Effector CD4-positive, alpha-beta T cell (primary cell): ENCODE results near the gene IL1A.
A peak's percentile ranks its signal among the peaks of the same experiment; 100 is the strongest.

Experiments used
- DNase-seq: peaks from one replicate; pipeline ENCODE4 v3.0.0-alpha.2; 2020

Gene IL1A

DNA sequence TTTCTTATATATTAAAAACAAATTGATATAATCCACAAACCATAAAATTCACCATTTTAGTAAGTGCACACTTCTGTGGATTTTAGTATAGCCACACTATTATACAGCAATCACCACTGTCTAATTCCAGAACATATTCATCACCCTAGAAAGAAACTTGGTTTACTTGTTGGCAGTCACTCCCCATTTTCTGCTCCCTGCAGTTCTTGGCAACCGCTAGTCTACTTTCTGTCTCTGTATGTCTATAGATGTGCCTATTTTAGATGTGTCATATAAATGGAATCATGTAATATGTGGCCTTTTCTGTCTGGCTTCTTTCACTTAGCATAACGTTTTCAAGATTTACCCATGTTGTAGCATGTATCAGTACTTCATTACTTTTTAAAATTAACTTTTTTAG lies 25.6 kb downstream of the IL1A start:
- DNase-seq: no peak

DNA sequence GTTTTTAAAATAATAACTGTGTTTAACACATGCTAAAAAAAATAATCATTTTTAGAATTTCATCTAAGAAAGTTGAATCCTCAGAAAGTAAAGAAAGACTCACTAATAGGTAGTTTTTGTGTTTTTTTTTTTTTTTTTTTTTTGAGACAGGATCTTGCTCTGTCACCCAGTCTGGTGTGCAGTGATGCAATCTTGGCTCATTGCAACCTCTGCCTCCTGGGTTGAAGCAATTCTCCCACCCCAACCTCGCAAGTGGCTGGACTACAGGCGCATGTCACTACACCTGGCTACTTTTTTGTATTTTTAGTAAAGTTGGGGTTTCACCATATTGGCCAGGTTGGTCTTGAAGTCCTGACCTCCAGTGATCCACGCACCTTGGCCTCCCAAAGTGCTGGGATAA lies 27.0 kb downstream of the IL1A start:
- DNase-seq: no peak

DNA sequence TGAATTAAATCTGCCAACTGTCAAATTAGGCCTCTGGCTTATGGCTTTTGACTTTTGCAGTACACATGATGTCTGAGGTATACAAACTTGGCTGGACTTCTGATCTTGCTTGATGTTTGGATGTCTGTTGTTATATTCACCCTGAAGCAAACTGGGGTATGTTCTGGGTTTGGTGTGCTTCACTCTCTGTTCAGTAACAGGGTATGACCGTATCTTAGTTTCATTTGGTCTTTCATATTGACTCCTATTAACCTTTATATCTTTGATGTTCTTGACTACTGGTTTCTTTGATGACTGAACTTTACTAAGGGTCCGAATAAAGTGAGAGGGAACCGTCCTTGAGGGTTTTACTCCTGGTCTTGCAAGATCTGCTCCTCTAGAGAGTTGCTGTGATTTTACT lies 28.1 kb downstream of the IL1A start:
- DNase-seq: no peak

DNA sequence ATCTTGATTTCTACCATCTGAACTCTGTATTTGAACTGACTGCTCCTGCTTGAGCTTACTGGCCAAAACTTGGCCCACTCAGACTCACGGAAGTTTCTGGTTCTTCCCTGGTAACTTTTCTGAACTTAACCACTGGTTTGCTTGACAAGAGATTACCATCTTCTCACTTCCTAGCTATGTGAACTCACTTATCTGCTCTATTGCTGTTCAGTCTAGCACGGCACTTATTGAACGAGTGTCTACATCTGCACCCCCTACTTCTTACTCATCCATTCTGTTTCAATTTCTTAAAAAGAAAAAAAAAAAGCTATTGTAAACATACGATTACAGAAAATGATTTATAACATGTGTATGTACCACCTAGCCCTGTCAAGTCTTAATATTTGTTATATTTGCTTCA lies 28.8 kb downstream of the IL1A start:
- no peak for DNase-seq

DNA sequence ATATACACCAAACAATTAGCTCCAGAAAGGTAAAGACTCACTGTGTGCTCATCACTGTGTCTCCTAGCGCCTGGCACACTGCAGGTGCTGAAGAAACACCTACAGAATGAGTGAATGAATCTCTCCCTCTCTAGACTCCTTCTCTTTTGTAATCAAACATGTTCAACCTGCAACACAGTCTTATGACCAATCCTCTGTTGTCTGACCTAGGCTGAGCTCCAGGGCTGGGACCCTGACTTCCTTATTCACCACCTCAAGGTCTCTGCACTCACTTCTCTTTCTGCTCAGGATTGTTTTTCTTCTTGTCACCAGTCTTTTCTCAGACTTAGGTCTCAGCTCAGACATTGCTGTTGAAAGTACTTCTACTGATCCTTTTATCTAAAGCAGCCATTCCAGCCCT lies 29.7 kb downstream of the IL1A start:
- no peak for DNase-seq

DNA sequence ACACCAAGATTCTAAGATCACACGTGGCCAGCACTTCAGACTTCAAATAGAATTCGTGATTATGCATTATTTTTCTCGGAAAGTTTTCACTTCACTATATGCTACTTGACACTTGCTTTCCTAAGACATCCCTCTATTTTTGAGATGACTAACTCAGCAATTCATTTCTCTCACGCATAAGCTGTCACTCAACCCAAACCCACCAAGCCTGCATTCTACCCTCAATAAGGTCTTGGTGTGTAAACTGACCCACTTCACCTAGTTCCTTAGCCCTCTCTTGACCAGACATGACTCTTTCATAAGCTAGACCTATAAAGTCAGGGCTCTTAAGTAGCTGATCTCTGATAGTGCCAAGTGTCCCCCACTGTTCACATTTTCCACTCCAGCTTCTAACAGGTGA lies 31.6 kb downstream of the IL1A start:
- DNase-seq: no peak

DNA sequence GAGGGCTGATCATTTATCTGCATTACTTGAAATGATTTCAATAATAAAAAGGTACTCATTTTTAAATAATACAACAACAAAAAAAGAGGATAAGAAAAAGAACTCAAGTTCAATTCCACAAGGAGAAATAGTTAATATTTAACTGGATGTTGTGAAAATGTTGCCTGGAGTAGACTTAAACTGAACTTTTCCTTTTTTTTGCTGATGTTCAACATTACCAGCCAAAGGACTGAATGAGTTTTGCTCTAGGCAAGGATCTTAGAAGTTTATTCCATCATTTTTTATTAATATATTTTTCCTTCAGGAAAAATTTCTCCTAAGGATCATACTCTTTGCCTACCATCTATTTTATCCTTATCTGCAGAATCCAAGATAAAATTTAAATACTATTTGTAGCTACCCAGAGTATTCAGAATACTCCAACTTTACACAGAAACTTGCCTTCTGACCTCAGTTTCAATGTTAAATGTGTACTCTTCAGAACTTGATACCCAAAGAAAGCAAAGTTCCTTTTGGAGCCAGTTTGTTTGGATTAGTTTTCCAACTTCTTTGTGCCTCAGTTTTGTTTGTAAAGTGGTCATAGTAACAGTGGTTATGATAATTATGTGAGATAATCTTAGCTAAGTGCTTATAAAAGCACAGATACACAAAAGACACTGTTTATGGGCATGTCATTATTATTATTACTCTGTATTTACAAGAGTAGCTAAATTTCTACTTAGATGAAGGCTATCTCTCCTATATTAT lies 32.7 kb downstream of the IL1A start:
- no peak for DNase-seq

DNA sequence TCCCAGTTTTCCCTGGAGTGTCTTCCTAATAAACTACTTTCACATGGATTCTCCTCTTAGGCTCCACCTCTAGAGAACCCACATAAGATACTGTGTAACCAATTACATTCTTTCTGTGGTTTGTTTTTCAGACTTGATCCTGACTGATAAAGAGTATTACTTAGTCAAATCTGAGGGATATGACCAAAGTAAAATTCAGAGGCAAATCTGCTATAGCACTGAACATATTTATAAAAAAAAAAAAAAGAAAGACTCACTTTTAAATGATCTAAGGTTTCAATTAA lies 33.8 kb downstream of the IL1A start:
- no peak for DNase-seq

DNA sequence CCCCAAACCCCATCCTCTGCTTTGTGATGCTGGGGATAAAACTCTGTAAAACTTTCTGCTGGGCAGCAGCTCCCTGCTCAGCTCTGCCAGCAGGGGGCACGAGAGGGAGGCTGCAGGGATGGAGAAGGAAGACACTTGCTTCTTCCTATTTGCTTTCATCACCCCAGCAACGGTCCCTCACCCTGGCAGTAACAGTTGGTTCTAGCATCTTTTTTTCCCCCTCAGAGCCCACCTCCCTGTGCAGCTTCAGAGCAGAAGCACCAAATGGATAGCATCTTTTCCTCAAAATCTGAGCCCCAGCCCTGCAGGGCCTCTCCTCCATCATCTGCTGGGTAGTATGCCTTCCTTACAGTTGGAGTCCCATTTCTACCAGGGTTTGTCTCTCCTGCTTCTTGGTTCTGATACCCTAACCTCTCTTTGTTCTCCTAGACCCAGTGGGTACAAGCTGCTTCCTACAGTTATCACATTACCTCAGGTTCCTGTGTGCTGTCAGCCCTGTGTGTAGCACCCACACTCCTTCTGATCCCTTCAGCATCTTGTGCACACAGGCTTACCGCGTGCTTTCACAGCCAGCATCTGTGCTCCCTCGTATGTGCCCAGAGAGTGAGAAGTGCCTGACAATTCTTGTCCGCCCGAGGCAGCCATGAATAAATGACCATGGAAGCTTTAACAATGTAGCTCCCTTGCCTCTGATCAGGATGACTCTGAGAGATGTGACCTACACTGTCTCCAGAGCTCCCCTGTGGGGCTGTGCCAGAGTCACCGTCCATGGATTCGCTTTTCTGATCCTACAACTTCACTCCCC lies 34.3 kb downstream of the IL1A start:
- DNase-seq: peak; percentile 77

DNA sequence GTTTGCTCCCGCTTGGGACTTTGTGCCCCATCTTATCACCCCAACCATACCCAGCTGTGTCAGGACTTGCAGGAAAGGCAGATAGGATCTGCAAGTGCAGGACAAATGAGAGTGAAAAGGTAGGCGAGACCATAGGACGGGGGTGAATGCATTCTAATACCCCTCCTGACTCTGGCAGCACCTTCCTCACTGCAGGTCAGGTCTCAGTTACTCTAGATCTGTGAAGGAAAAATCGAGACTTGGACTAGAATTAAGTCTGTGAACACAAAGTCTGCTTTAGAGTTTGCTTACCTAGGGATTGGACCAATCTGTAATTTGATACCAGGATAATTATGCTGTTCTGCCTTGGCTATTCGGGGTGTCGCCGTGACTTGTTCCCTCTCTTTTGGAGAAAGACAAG lies 43.8 kb downstream of the IL1A start:
- no peak for DNase-seq

DNA sequence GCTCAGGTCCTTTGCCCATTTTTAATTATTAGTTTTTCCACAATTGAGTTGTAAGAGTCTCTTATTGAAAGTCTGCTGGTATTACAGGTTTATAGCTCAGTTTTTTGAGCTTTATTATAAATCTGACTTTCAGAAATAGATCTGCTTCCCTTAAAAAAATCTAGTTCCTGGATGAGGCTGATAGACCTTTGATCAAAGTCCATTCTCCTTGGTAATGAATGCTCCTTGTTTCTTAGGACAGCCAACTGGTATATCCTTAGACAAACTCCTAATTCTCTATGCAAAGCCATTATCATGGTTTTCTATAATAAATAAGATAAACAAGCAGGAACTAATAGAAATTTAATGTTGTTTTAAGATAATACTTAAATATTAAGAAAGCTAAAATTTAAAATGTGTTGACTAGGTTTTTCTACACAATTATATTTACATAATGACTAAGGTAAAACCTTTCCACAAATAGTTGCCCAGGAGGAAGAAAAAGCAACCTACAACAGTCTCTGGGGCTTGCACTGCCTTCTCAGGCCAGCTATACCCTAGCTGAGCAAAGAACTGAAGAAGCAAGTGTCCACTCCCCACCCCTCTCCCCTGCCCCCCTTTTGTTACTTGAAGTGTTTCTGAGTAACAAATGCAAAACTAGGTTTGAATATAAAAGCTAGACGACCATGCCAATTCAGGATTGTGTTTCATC lies 46.6 kb downstream of the IL1A start:
- no peak for DNase-seq

DNA sequence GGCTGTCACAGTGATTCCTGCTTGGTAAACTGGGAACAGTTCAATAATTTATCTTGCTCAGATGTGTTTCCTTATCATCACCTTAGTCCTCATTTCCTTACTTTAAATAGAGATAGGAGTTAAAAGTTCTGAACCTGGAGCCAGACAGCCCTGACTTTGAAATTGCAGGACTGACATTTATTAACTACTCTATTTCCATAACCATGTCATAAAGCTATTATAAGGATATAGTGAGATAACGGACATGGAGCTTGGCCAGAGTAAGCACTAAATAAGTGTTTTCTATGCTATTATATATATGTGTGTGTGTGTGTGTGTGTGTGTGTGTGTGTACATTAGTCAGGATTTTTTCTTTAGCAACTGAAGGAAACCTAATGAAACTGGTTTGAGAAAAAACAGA lies 50.4 kb downstream of the IL1A start:
- no peak for DNase-seq

DNA sequence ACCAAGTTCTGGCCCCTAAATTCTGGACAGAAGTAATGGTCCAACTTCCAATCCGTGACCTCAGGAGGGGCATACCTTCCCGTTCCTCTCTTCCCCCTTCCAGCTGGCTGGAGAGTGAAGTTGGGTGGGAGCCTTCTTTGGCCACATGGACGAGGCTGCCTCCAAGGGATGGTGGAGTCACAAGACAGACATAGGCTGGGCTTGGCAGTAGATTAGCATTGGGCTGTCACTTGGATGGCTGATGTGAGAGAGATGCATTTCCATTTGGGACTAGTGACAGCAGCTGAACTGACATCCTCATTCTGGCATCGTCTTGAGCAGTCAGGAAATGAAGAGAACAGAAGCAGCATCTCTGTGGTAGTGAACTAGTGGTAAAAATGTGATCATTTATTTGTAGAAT lies 50.8 kb downstream of the IL1A start:
- no peak for DNase-seq

DNA sequence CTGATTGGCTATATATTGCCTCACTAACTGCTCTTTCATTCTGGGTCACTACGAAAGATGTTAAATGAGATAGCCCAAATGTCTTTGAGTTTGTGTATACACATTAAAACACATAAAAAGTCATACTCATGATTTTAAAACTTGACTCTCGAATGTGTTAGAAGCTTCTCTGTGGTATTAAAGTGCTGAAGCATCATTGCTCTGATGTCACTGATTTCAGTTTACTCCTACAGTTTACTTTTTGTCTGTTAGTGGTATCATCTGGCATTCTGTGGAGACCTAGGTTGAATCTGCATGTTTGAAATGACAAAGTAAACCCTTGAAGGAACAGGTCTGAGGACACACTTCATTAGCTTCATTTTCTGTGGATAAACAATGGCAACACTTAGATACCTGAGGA lies 52.8 kb downstream of the IL1A start:
- no peak for DNase-seq

DNA sequence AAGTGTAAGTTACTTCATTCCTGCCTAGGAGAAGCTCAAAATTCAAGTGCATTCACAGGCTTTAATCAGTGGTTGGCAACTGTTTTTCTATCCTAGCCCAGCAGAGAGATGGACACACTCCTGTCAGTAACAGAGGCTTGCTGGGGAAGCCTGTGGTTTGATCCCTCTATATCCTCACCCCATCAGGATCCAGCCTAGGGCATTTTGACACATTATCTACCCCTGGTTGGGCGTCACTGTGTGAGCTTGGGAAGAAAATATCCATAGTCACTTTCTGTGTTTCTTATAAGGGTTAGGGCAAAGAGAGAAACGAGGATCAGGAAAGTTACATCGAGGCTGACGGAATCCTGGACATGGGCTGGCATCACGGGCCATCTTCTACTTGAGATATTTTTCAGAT lies 53.5 kb downstream of the IL1A start:
- no peak for DNase-seq

DNA sequence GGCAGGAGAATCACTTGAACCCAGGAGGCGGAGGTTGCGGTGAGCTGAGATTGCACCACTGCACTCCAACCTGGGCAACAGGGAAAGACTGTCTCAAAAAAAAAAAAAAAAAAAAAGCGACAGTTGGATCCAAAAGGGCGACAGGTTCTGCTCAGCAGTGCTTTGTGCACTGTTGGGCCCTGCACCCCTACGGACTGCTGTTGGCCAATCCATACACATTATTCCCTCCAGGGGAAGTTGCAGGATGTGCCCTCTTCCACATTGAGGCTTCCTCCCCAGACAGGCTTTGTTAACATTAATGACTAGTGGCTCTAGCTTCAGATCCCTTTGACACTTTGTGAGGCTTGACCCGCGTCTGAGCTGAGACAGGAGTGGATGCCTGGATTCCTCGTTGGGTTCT lies 54.1 kb downstream of the IL1A start:
- no peak for DNase-seq

DNA sequence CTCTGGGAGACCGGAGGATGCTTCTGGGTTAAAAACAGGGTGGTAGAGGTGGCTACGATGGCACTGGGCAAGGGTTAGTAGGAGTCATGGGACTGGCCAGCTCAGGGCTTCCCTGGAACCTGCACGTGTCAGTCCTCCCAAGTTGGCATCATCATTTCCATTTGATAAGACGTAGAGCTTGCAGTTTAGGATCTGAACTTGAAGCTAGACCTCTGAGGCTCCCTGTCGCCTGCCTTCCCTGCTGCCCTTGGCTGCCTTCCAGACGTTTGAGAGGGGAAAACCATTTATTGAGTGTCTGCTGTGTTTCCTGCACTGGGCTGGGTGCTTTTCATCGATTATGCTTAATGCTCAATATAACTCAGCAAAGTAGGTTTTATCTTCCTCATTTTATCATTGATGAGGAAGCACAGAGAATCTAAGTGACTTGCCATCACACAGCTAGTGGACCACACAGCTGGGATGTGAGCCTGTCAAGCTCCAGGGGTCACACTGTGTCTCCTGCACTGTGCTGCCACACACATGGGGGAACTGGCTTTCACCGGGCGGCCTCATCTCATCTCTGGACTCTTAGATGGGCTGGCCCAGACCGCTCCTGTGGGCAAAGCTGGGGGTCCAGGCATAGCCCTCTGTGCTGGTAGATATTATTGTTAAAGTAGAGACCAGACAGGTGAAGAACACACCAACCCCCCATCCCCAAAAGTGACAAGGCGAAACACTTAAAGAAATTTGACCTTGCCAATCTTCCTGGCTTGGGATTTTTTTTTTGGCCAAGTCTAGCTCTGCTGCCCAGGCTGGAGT lies 55.7 kb downstream of the IL1A start:
- no peak for DNase-seq

DNA sequence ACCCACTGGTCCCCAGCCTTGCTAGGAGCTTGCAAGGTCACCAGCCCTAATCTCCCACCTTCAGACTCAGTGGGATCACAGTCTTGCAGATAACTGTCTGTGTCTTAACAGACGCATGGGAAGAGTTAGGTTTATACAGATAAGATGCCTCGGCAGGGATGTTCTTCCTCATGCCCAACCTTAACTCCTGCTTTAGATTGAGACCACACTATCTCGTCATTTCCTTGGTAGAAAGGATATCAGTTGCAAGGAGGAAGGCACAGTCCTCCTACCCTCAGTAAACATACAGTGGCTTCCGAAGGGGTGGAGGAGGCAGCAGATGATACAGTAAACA lies 56.3 kb downstream of the IL1A start:
- DNase-seq: no peak

DNA sequence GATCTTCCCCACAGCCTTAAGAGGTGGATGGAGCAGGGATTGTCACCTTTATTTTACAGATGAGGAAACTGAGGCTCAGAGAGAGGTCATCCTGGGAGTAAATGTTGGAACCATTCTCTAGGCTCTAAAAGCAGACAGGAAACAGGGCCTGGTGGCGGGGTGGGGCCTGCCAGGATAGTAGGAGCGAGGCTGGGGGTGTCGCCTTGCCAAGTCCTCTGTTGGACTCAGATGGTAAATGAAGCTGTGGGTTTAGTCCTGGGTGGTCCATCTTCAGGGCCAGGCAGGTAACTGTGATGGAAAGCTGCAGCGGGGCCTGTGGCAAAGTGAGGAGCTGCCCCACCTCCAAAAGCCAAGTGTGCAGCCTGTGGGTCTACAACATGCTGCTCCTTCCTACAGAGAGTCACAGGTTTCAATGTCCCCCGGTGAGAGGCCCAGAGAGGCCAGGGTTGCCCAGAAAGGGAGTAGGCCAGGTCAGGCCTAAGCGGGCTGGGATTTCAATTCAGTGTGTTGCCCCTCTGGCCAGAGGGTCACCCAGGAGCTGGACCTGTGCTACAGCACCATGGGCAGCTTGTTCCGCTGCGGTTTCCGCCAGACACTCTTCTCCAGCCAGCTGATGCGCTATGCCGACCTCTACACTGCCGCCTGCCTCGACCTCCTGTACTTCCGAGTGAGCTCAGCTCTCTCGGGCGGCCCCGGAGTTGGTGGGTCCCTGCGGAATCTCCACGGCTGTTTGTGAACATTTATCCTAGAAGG lies 56.8 kb downstream of the IL1A start:
- DNase-seq: no peak

DNA sequence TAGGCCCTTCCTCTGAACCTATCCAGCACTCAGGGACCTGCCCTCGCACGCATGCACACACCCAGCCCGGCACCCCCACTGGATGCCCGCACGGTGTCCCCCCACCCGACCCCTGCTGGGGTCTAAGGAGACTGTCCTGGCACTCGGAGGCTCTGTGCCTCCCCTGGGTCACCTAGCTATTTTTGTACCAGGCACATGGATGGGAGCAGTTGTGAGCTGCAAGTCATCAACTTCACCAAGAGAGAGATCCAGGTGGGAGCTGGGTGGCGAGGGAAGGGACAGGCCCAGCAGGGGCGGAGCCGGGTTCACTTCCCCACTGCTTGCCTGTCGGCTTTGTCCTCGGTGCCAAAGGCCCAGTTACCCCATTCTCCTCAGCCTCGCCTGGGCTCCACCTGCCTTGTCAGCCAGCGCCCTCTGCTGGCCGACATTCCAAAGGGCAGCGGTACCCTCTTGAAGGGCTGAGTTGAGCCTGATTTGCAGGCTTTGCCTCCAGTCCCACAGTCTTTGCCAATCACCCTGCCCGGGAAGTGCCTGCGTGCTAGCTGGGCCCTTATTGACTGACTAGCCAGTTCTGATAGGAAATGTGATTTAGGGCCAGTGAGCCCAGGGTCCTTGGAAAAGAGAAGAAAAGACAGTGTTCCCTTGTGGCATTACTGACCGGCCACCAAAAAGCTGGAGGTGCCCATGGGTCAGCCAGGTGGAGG lies 57.7 kb downstream of the IL1A start:
- peak; percentile 81 for DNase-seq

DNA sequence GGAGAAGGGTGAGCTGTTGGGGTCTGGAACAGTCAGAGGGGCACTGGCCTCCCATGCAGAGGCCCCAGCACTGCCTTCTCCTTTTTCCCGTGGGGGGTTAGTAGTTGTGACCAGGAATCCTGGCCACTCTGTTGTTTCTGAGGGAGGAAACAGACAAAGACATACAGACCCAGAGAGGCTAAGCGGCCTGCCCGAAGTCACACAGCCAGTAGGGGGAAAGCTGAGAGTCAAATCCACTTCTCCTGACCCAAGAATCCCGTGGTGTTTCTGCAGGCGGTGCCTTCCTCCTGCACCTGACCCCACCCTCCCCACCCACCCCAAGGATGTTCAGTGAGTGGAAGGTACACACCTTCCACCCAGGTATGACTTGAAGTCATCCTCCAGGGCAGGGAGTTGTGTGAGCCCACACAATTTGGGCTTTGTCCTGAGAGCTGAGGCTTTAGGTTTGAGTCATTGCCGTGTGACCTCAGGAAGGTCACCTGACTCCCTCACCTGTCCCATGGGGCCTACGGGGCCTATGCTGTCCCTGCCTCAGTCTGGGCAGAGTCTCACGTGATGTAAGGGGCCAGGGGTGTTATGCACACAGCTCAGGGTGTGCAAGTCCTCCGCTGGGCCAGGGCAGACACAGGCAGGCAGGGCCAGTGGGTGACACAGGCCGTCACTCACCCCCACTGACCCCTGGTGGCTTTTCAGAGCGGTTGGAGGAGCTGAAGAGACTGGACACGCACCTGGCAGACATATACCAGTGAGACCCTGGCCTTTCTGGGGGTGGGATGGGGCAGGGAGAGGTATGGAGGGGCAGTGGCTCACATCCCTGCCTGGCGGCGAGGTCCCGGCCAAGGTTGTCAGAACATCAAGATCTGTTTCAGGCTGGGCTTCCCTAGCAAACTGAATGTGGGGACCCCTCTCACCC lies 58.5 kb downstream of the IL1A start:
- no peak for DNase-seq
